H9 (cell line): Measurements from ENCODE around the gene CD58. TPM values are rescaled to one million over a fixed set of nuclear protein-coding genes. Genes with fewer than 3 reads are reported as not detected.

ENCODE experiments used
- DNase-seq: peaks from one replicate; pipeline ENCODE4 v3.0.0-alpha.2; 2017
- H2AFZ ChIP-seq: one replicate; pipeline ENCODE4 v1.6.1; 2013; ENCODE audit warnings: mild to moderate bottlenecking, low read length, control low read depth, moderate library complexity
- H2AK5ac ChIP-seq: 2 replicates; pipeline ENCODE4 v1.6.1; 2013; ENCODE audit warnings: low read length, control low read depth, mixed read lengths; ENCODE audit not compliant: insufficient read length
- H2BK120ac ChIP-seq: one replicate; pipeline ENCODE4 v1.6.1; 2013; ENCODE audit warnings: low read depth, mild to moderate bottlenecking, low read length, control low read depth, inconsistent platforms; ENCODE audit not compliant: poor library complexity, severe bottlenecking
- H2BK12ac ChIP-seq: 2 replicates; pipeline ENCODE4 v1.6.1; 2013; ENCODE audit warnings: low read length, control low read depth, mixed read lengths, low read depth; ENCODE audit not compliant: insufficient read length
- H2BK15ac ChIP-seq: 2 replicates; pipeline ENCODE4 v1.6.1; 2013; ENCODE audit warnings: low read depth, low read length, control low read depth
- H2BK20ac ChIP-seq: one replicate; pipeline ENCODE4 v1.6.1; 2013; ENCODE audit warnings: low read depth, mild to moderate bottlenecking, low read length, control low read depth, inconsistent platforms; ENCODE audit not compliant: poor library complexity, severe bottlenecking
- H2BK5ac ChIP-seq: 2 replicates; pipeline ENCODE4 v1.6.1; 2013; ENCODE audit warnings: low read length, control low read depth, mixed read lengths; ENCODE audit not compliant: insufficient read length
- H3K14ac ChIP-seq: 2 replicates; pipeline ENCODE4 v1.6.1; 2013; ENCODE audit warnings: low read length, control low read depth; ENCODE audit not compliant: insufficient read depth
- H3K18ac ChIP-seq: 2 replicates; pipeline ENCODE4 v1.6.1; 2013; ENCODE audit warnings: low read depth, mild to moderate bottlenecking, mixed read lengths, low read length, control low read depth; ENCODE audit not compliant: insufficient read length
- H3K23ac ChIP-seq: 2 replicates; pipeline ENCODE4 v1.6.1; 2013; ENCODE audit warnings: low read length, control low read depth, mixed read lengths, low read depth; ENCODE audit not compliant: insufficient read length
- H3K23me2 ChIP-seq: 2 replicates; pipeline ENCODE4 v1.6.1; 2013; ENCODE audit warnings: low read depth, mild to moderate bottlenecking, mixed read lengths, low read length, control low read depth; ENCODE audit not compliant: insufficient read length, poor library complexity, severe bottlenecking
- H3K27ac ChIP-seq: 2 replicates; pipeline ENCODE4 v1.5.1; 2013; ENCODE audit warnings: low read length, control low read depth, mixed read lengths, low read depth; ENCODE audit not compliant: insufficient read length
- H3K27me3 ChIP-seq: 2 replicates; pipeline ENCODE4 v1.6.1; 2013; ENCODE audit warnings: low read length, control low read depth, inconsistent platforms; ENCODE audit not compliant: insufficient read depth
- H3K4ac ChIP-seq: 2 replicates; pipeline ENCODE4 v1.6.1; 2013; ENCODE audit warnings: low read depth, mild to moderate bottlenecking, control low read depth, inconsistent platforms, low read length, moderate library complexity
- H3K4me1 ChIP-seq: 2 replicates; pipeline ENCODE4 v1.6.1; 2013; ENCODE audit warnings: low read length, control low read depth, inconsistent platforms; ENCODE audit not compliant: insufficient read depth
- H3K4me2 ChIP-seq: 2 replicates; pipeline ENCODE4 v1.6.1; 2013; ENCODE audit warnings: low read length, control low read depth, mixed read lengths; ENCODE audit not compliant: insufficient read length, insufficient read depth
- H3K56ac ChIP-seq: 2 replicates; pipeline ENCODE4 v1.6.1; 2013; ENCODE audit warnings: low read depth, mild to moderate bottlenecking, mixed read lengths, low read length, control low read depth; ENCODE audit not compliant: insufficient read length
- H3K79me1 ChIP-seq: 2 replicates; pipeline ENCODE4 v1.6.1; 2013; ENCODE audit warnings: low read depth, mild to moderate bottlenecking, moderate library complexity, low read length, control low read depth, inconsistent platforms; ENCODE audit not compliant: insufficient read depth, poor library complexity, severe bottlenecking
- H3K79me2 ChIP-seq: 2 replicates; pipeline ENCODE4 v1.6.1; 2013; ENCODE audit warnings: low read length, control low read depth, inconsistent platforms; ENCODE audit not compliant: insufficient read depth
- H3K9ac ChIP-seq: 2 replicates; pipeline ENCODE4 v1.6.1; 2013; ENCODE audit warnings: low read length, control low read depth, mixed read lengths; ENCODE audit not compliant: insufficient read length; ENCODE audit errors: extremely low read depth
- H3K9me3 ChIP-seq: one replicate; pipeline ENCODE4 v1.6.1; 2013; ENCODE audit warnings: low read depth, low read length, inconsistent platforms; ENCODE audit not compliant: control insufficient read depth
- H3T11ph ChIP-seq: one replicate; pipeline ENCODE4 v1.6.1; 2013; ENCODE audit warnings: mild to moderate bottlenecking, low read length, control low read depth, inconsistent platforms
- H4K20me1 ChIP-seq: one replicate; pipeline ENCODE4 v1.6.1; 2013; ENCODE audit not compliant: control insufficient read depth, insufficient read length, insufficient read depth
- H4K5ac ChIP-seq: 2 replicates; pipeline ENCODE4 v1.6.1; 2013; ENCODE audit warnings: low read depth, mild to moderate bottlenecking, mixed read lengths, low read length, control low read depth; ENCODE audit not compliant: insufficient read length
- H4K8ac ChIP-seq: replicated peaks from 2 replicates; pipeline ENCODE4 v1.6.1; 2013; ENCODE audit warnings: low read length, control low read depth, mixed read lengths, low read depth; ENCODE audit not compliant: insufficient read length
- H4K91ac ChIP-seq: 2 replicates; pipeline ENCODE4 v1.6.1; 2013; ENCODE audit warnings: low read depth, mild to moderate bottlenecking, moderate library complexity, mixed read lengths, low read length, control low read depth; ENCODE audit not compliant: insufficient read length
- H3K27ac Mint-ChIP-seq, 3 experiments: 2 replicates in 2 of 3; 3 replicates in 1 of 3; pipeline ENCODE4 v1.8.0; 2020 to 2021; ENCODE audit warnings: mixed read lengths in 3 of 3, mild to moderate bottlenecking in 1 of 3, moderate library complexity in 1 of 3
- H3K27me3 Mint-ChIP-seq: 2 replicates; pipeline ENCODE4 v1.8.0; 2021; ENCODE audit warnings: low read depth, mild to moderate bottlenecking, moderate library complexity, mixed read lengths
- H3K36me3 Mint-ChIP-seq, 3 experiments: 2 replicates in 2 of 3; 3 replicates in 1 of 3; pipeline ENCODE4 v1.8.0; 2020 to 2021; ENCODE audit warnings: low read depth in 3 of 3, mixed read lengths in 3 of 3; ENCODE audit not compliant: insufficient read depth in 1 of 3
- H3K4me1 Mint-ChIP-seq, 2 experiments: 2 replicates each; pipeline ENCODE4 v1.8.0; 2020; ENCODE audit warnings: mixed read lengths in 2 of 2
- H3K4me3 Mint-ChIP-seq, 2 experiments: 2 replicates in 1 of 2; 3 replicates in 1 of 2; pipeline ENCODE4 v1.8.0; 2020 to 2021; ENCODE audit warnings: mild to moderate bottlenecking in 2 of 2, mixed read lengths in 2 of 2, moderate library complexity in 1 of 2
- H3K9me3 Mint-ChIP-seq, 2 experiments: 2 replicates in 1 of 2; 3 replicates in 1 of 2; pipeline ENCODE4 v1.8.0; 2020; ENCODE audit warnings: mild to moderate bottlenecking in 2 of 2, mixed read lengths in 2 of 2, moderate library complexity in 1 of 2
- WGBS: extraction: QIAGEN DNeasy Blood & Tissue Kit; methylation state at CpG from one replicate; pipeline ENCODE4 v1.1.7; 2013; ENCODE audit warnings: missing lambda C conversion rate, low lambda C conversion rate, mixed read lengths; ENCODE audit not compliant: insufficient read length; ENCODE audit errors: extremely low coverage; 5-methylcytosine and 5-hydroxymethylcytosine counted together
- total RNA-seq: library from RNA; stranded (reverse); gene quantifications from 2 replicates; pipeline ENCODE4 v1.2.1, GENCODE V29; 2021
- TF ChIP-seq, protein P1 (sequence below): fragments of 200-600 bp; sonication (generic); conservative IDR thresholded peaks from 3 replicates; pipeline ENCODE4 v1.8.0; 2021; ENCODE audit warnings: antibody characterized with exemption, mild to moderate bottlenecking

Gene CD58
- total RNA-seq, 1 experiment from 2014 or later = 4.3 TPM

DNA sequence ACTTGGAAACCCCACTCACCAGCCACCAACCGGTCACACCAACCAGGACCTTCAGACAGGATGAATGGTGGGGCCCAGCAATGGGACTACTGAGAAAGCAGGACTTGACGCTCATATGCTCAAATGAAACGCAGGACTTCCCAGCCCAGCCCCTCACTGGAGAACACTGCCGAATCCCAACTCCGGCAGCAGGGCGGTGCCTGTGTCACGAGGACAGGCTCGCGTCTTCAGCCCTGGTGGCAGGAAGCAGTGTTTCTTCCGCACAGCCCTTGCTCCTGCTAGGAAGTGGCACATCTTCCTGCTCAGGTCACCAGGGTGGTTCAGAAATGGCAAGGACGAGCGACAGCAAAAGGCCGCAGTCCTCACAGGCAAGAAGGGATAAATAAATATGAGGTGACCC lies 38.9 kb downstream of the CD58 start:
- Mint-ChIP-seq H3K4me3 (no peak overlapping the region), H3K27me3 (peaks cover 13% of the 10 kb centered on the region), H3K36me3 (peaks cover 17 to 26% (median 18%) of the 10 kb centered on the region in 3 experiments), H3K9me3 (peaks cover 5 to 8% of the 10 kb centered on the region in 2 experiments; a peak in 4 of 5 replicates), H3K27ac (no peak overlapping the region; a peak in 1 of 7 replicates), H3K4me1 (peaks cover 0 to 8% of the 10 kb centered on the region in 2 experiments; a peak in 2 of 4 replicates)
- Histone ChIP-seq H3K79me1 (no peaks in the 10 kb centered on the region), H2BK20ac (no peak overlapping the region), H3K23ac (no peak overlapping the region), H2BK12ac (no peak overlapping the region), H3K23me2 (no peaks in the 10 kb centered on the region), H3K4me1 (no peaks in the 10 kb centered on the region), H3K79me2 (no peaks in the 10 kb centered on the region), H4K91ac (no peak overlapping the region), H2BK5ac (no peak overlapping the region), H3K14ac (no peak overlapping the region), H2AK5ac (no peak overlapping the region), H4K8ac (no peak overlapping the region), H3K27ac (no peak overlapping the region), H3K9me3 (no peaks in the 10 kb centered on the region), H3K27me3 (no peaks in the 10 kb centered on the region), H3K56ac (no peak overlapping the region), H2AFZ (no peak overlapping the region), H3T11ph (no peak overlapping the region), H4K20me1 (no peaks in the 10 kb centered on the region), H3K4me2 (no peak overlapping the region), H4K5ac (no peak overlapping the region), H2BK120ac (no peak overlapping the region), H3K4ac (no peak overlapping the region), H3K18ac (no peak overlapping the region), H2BK15ac (no peak overlapping the region), H3K9ac (no peak overlapping the region)
- DNase-seq = peak; percentile 34
- no CpG with 5 or more reads among the region's 13 CpGs for WGBS
- TF ChIP-seq, protein P1, sequence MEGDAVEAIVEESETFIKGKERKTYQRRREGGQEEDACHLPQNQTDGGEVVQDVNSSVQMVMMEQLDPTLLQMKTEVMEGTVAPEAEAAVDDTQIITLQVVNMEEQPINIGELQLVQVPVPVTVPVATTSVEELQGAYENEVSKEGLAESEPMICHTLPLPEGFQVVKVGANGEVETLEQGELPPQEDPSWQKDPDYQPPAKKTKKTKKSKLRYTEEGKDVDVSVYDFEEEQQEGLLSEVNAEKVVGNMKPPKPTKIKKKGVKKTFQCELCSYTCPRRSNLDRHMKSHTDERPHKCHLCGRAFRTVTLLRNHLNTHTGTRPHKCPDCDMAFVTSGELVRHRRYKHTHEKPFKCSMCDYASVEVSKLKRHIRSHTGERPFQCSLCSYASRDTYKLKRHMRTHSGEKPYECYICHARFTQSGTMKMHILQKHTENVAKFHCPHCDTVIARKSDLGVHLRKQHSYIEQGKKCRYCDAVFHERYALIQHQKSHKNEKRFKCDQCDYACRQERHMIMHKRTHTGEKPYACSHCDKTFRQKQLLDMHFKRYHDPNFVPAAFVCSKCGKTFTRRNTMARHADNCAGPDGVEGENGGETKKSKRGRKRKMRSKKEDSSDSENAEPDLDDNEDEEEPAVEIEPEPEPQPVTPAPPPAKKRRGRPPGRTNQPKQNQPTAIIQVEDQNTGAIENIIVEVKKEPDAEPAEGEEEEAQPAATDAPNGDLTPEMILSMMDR = 0 out of 3 replicates have a peak, but pooled peaks have one; percentile 14
